Smooth muscle cell (in vitro differentiated cells): ENCODE results near the gene SLC35F3. TPM values are rescaled to one million over a fixed set of nuclear protein-coding genes. Genes with fewer than 3 reads are reported as not detected.

ENCODE experiments used
- DNase-seq: peaks from one replicate; lab custom pipeline; 2025; ENCODE audit not compliant: unreplicated experiment; lab: John Stamatoyannopoulos, UW
- H2AFZ ChIP-seq: fragments of 200-600 bp; sonication (generic); 2 replicates; pipeline ENCODE4 v1.6.0; 2016; ENCODE audit warnings: antibody characterized with exemption, low read depth, mild to moderate bottlenecking
- H3F3A ChIP-seq: fragments of 200-600 bp; sonication (generic); 2 replicates; pipeline ENCODE4 v1.6.0; 2017; ENCODE audit warnings: antibody characterized with exemption, low read depth
- H3K27ac ChIP-seq: fragments of 200-600 bp; sonication (generic); 2 replicates; pipeline ENCODE4 v1.5.1; 2016; ENCODE audit warnings: low read depth, mild to moderate bottlenecking
- H3K27me3 ChIP-seq: fragments of 200-600 bp; sonication (generic); 2 replicates; pipeline ENCODE4 v1.6.1; 2016; ENCODE audit warnings: low read depth, mild to moderate bottlenecking
- H3K36me3 ChIP-seq: fragments of 200-600 bp; sonication (generic); 2 replicates; pipeline ENCODE4 v1.5.1; 2016; ENCODE audit warnings: low read depth
- H3K4me1 ChIP-seq: fragments of 200-600 bp; sonication (generic); 2 replicates; pipeline ENCODE4 v1.5.1; 2016; ENCODE audit warnings: low read depth
- H3K4me2 ChIP-seq: fragments of 200-600 bp; sonication (generic); 2 replicates; pipeline ENCODE4 v1.6.0; 2016; ENCODE audit warnings: mild to moderate bottlenecking
- H3K4me3 ChIP-seq: fragments of 200-600 bp; sonication (generic); 2 replicates; pipeline ENCODE4 v1.5.1; 2016; ENCODE audit warnings: mild to moderate bottlenecking
- H3K79me2 ChIP-seq: fragments of 200-600 bp; sonication (generic); 2 replicates; pipeline ENCODE4 v1.6.0; 2016; ENCODE audit warnings: low read depth, mild to moderate bottlenecking
- H3K9ac ChIP-seq: fragments of 200-600 bp; sonication (generic); 2 replicates; pipeline ENCODE4 v1.6.0; 2016; ENCODE audit warnings: low read depth
- H3K9me3 ChIP-seq: fragments of 200-600 bp; sonication (generic); replicated peaks from 2 replicates; pipeline ENCODE4 v1.5.1; 2016; ENCODE audit warnings: low read depth
- H4K20me1 ChIP-seq: fragments of 200-600 bp; sonication (generic); 2 replicates; pipeline ENCODE4 v1.6.0; 2016; ENCODE audit warnings: low read depth
- WGBS: methylation state at CpG from one replicate; pipeline ENCODE4 v1.1.7; 2016; ENCODE audit warnings: low lambda C conversion rate; 5-methylcytosine and 5-hydroxymethylcytosine counted together
- polyA plus RNA-seq: library from polyadenylated mRNA; unstranded; fragments of >200 nt; fragmentation: Nextera tagmentation; extraction: Ambion mirVana; gene quantifications from 2 replicates; pipeline ENCODE4 v1.2.1, GENCODE V29; 2016
- total RNA-seq: library from RNA; depleted of rRNA; stranded (reverse); fragments of >200 nt; gene quantifications from 2 replicates; pipeline ENCODE4 v1.2.3, GENCODE V29; 2014
- TF ChIP-seq, protein P1 (sequence below): fragments of 200-600 bp; sonication (generic); IDR thresholded peaks from 2 replicates; pipeline ENCODE4 v1.5.1; 2017; ENCODE audit warnings: borderline replicate concordance, mild to moderate bottlenecking, antibody characterized with exemption; ENCODE audit not compliant: insufficient read depth, poor library complexity, severe bottlenecking

The SLC35F3 gene
- total and polyA plus RNA-seq, 2 experiments from 2014 or later = 0.31 to 0.66 TPM

DNA sequence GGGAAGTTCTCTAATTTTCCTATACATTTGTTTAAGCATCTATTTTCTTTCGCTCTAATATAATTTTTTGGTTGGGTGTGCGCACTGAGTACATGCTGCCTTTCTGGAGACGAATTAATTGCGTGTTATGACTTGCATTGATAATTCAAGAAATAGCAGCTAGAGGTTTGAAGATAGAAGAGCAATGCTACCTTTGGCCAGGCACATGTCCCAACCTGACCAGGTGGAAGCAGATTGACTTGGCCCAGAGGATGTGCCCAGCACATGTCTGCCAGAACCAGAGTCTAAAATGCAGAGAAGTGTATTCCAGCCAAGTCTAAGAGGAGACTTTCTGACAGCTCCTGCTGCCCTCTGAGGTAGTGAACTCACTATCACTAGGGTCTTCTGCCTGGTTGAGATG lies 114.3 kb downstream of the SLC35F3 start:
- no peaks in the 10 kb centered on the region for H3K79me2 ChIP-seq
- 93% methylated on average over 4 of the region's 4 CpGs for WGBS
- no peak overlapping the region for H2AFZ ChIP-seq
- no peaks in the 10 kb centered on the region for H3K4me1 ChIP-seq
- H3K9ac ChIP-seq = no peak overlapping the region
- H3K9me3 ChIP-seq = no peaks in the 10 kb centered on the region
- H3K4me2 ChIP-seq = no peak overlapping the region
- TF ChIP-seq, protein P1, sequence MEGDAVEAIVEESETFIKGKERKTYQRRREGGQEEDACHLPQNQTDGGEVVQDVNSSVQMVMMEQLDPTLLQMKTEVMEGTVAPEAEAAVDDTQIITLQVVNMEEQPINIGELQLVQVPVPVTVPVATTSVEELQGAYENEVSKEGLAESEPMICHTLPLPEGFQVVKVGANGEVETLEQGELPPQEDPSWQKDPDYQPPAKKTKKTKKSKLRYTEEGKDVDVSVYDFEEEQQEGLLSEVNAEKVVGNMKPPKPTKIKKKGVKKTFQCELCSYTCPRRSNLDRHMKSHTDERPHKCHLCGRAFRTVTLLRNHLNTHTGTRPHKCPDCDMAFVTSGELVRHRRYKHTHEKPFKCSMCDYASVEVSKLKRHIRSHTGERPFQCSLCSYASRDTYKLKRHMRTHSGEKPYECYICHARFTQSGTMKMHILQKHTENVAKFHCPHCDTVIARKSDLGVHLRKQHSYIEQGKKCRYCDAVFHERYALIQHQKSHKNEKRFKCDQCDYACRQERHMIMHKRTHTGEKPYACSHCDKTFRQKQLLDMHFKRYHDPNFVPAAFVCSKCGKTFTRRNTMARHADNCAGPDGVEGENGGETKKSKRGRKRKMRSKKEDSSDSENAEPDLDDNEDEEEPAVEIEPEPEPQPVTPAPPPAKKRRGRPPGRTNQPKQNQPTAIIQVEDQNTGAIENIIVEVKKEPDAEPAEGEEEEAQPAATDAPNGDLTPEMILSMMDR = no peak
- H3F3A ChIP-seq = no peaks in the 10 kb centered on the region
- no peak overlapping the region for H3K27ac ChIP-seq
- no peak overlapping the region for H3K4me3 ChIP-seq
- DNase-seq = no peak
- no peaks in the 10 kb centered on the region for H3K36me3 ChIP-seq
- peaks cover 2% of the 10 kb centered on the region for H3K27me3 ChIP-seq
- no peaks in the 10 kb centered on the region for H4K20me1 ChIP-seq

DNA sequence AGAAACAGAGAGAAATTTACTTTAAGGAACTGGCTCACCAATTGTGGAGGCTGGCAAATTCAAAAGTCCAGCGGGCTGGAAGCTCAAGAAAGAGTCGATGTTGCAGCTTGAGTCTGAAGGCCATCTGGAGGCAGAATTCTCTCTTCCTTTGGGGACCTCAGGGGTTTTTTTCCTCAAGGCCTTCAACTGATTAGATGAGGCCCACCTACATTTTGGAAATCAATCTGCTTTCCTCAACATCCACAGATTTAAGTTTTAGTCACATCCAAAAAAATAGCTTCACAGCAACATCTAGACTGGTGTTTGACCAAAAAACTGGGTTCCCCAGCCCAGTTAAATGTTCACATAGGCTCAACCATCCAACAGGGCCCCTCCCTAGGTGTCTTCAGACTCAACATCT lies 114.9 kb downstream of the SLC35F3 start:
- H3K27ac ChIP-seq = no peak overlapping the region
- H3K36me3 ChIP-seq = no peaks in the 10 kb centered on the region
- H3K4me3 ChIP-seq = no peak overlapping the region
- no peaks in the 10 kb centered on the region for H3K79me2 ChIP-seq
- TF ChIP-seq, protein P1 = no peak
- WGBS = 93% methylated on average over 2 of the region's 2 CpGs
- H3K9ac ChIP-seq = no peak overlapping the region
- no peak overlapping the region for H3K4me2 ChIP-seq
- H2AFZ ChIP-seq = no peak overlapping the region
- no peaks in the 10 kb centered on the region for H3K27me3 ChIP-seq
- H3K4me1 ChIP-seq = no peaks in the 10 kb centered on the region
- no peak for DNase-seq
- no peaks in the 10 kb centered on the region for H4K20me1 ChIP-seq
- H3K9me3 ChIP-seq = no peaks in the 10 kb centered on the region
- H3F3A ChIP-seq = no peaks in the 10 kb centered on the region

DNA sequence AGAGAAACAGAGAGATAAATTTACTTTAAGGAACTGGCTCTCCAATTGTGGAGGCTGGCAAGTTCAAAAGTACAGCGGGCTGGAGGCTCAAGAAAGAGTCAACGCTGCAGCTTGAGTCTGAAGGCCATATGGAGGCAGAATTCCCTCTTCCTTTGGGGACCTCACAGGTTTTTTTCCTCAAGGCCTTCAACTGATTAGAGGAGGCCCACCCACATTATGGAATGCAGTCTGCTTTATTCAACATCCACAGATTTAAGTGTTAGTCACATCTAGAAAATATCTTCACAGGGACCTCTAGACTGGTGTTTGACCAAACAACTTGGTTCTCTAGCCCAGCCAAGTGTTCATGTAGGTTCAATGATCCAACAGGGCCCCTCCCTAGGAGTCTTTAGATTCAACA lies 117.8 kb downstream of the SLC35F3 start:
- TF ChIP-seq, protein P1 = no peak
- no peak for DNase-seq
- Histone ChIP-seq H4K20me1 (no peaks in the 10 kb centered on the region), H3K4me1 (no peaks in the 10 kb centered on the region), H3K9ac (no peak overlapping the region), H3K9me3 (no peaks in the 10 kb centered on the region), H3K4me3 (no peak overlapping the region), H2AFZ (no peak overlapping the region), H3K27me3 (no peaks in the 10 kb centered on the region), H3K36me3 (no peaks in the 10 kb centered on the region), H3K79me2 (no peaks in the 10 kb centered on the region), H3K27ac (no peak overlapping the region), H3F3A (no peaks in the 10 kb centered on the region), H3K4me2 (no peak overlapping the region)
- 85% methylated on average over 2 of the region's 2 CpGs for WGBS

GRCh38 chr1:234039603-234040002 lies 135.1 kb downstream of the SLC35F3 start:
- H3K36me3 ChIP-seq = no peaks in the 10 kb centered on the region
- H3K27ac ChIP-seq = no peak overlapping the region
- H3K27me3 ChIP-seq = no peaks in the 10 kb centered on the region
- no peaks in the 10 kb centered on the region for H3K4me1 ChIP-seq
- no peaks in the 10 kb centered on the region for H3K79me2 ChIP-seq
- no peak overlapping the region for H3K4me3 ChIP-seq
- 93% methylated on average over 8 of the region's 8 CpGs for WGBS
- no peak overlapping the region for H2AFZ ChIP-seq
- H4K20me1 ChIP-seq = no peaks in the 10 kb centered on the region
- no peak overlapping the region for H3K4me2 ChIP-seq
- H3K9me3 ChIP-seq = no peaks in the 10 kb centered on the region
- no peak for DNase-seq
- no peak overlapping the region for H3K9ac ChIP-seq
- H3F3A ChIP-seq = no peaks in the 10 kb centered on the region
- TF ChIP-seq, protein P1 = no peak
